Thoracic aorta (tissue), 2 donors: ENCODE measurements around the gene AOPEP. TPM values are rescaled to one million over a fixed set of nuclear protein-coding genes. Genes with fewer than 3 reads are reported as not detected.

Source experiments
- ATAC-seq: fragments of 150-250 bp; one replicate; pipeline ENCODE4 v1.8.0; 2017; ENCODE audit warnings: low read depth; ENCODE audit not compliant: insufficient number of reproducible peaks, low FRiP score
- DNase-seq: peaks from one replicate; pipeline ENCODE4 v3.0.0-alpha.2; 2020; ENCODE audit warnings: low spot score
- H3K27ac ChIP-seq, 2 donors: fragments of 200-600 bp; sonication (generic); 1 replicate in 1 of 2; 2 replicates in 1 of 2; pipeline ENCODE4 v1.5.1; 2016; ENCODE audit warnings: mild to moderate bottlenecking in 2 of 2, moderate library complexity in 2 of 2
- H3K27me3 ChIP-seq: fragments of 200-600 bp; sonication (generic); replicated peaks from 2 replicates; pipeline ENCODE4 v1.6.0; 2016; ENCODE audit warnings: mild to moderate bottlenecking; ENCODE audit not compliant: insufficient read depth
- H3K36me3 ChIP-seq: fragments of 200-600 bp; sonication (generic); one replicate; pipeline ENCODE4 v1.5.1; 2016
- H3K4me1 ChIP-seq, 2 donors: fragments of 200-600 bp; sonication (generic); 1 replicate in 1 of 2; 2 replicates in 1 of 2; pipeline versions ENCODE4 v1.5.1 to v1.6.0; 2016; ENCODE audit warnings: low read depth in 2 of 2, mild to moderate bottlenecking in 1 of 2; ENCODE audit not compliant: control insufficient read depth in 1 of 2
- H3K4me3 ChIP-seq: fragments of 200-600 bp; sonication (generic); 2 replicates; pipeline ENCODE4 v1.5.1; 2016; ENCODE audit warnings: mild to moderate bottlenecking
- H3K9me3 ChIP-seq: fragments of 200-600 bp; sonication (generic); 2 replicates; pipeline ENCODE4 v1.5.1; 2016
- total RNA-seq, 2 donors: library from RNA; depleted of rRNA; stranded (reverse); fragments of >200 nt; gene quantifications; one replicate each; pipeline versions ENCODE4 v1.1.0 to v1.2.3, GENCODE V29; 2016
- TF ChIP-seq, protein P1 (sequence below): fragments of 200-600 bp; sonication (generic); IDR thresholded peaks from one replicate; pipeline ENCODE4 v1.5.1; 2019; ENCODE audit warnings: antibody characterized with exemption

AOPEP gene
- total RNA-seq, 2 donors from 2014 or later = 494 to 668 TPM

DNA sequence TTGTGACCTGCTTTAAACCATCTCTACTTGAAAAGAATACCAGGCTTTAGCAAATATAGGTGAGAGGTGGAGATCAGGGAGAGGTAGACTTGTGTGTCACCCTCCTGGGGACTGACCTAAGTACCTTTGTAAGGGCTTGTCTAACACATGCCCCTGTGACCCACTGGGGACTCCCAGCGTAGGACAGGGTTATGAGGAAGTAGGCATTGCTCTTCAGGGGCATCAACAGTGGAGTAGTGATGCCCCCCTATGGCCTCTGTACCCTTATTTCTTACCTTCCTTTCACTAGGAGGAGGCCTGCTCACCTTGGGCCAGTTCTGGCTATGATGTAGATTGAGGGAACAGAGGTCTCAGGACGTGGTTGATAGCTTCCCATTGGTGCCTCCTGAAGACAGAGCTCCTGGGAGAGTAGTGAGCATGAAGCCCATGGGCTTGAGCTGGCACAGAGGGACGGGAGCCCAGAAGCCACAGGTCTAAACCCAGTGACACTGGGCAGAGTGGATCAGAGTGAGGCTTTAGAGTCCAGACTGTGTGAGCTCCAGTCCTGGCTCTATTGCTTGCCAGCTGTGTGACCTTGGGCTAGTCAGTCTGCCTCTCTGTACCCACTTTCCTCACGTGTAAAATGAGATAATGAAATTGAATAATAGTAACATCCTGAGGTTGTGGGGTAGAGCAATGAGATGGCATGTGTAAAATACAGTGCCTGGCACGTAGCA lies 191.7 kb downstream of the AOPEP start:
- TF ChIP-seq, protein P1, sequence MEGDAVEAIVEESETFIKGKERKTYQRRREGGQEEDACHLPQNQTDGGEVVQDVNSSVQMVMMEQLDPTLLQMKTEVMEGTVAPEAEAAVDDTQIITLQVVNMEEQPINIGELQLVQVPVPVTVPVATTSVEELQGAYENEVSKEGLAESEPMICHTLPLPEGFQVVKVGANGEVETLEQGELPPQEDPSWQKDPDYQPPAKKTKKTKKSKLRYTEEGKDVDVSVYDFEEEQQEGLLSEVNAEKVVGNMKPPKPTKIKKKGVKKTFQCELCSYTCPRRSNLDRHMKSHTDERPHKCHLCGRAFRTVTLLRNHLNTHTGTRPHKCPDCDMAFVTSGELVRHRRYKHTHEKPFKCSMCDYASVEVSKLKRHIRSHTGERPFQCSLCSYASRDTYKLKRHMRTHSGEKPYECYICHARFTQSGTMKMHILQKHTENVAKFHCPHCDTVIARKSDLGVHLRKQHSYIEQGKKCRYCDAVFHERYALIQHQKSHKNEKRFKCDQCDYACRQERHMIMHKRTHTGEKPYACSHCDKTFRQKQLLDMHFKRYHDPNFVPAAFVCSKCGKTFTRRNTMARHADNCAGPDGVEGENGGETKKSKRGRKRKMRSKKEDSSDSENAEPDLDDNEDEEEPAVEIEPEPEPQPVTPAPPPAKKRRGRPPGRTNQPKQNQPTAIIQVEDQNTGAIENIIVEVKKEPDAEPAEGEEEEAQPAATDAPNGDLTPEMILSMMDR = no peak
- H3K9me3 ChIP-seq = no peaks in the 10 kb centered on the region
- ATAC-seq = no peak
- H3K36me3 ChIP-seq = no peaks in the 10 kb centered on the region
- H3K4me3 ChIP-seq = no peak overlapping the region
- H3K4me1 ChIP-seq = peaks cover 37 to 84% of the 10 kb centered on the region in 2 donors
- no peaks in the 10 kb centered on the region for H3K27me3 ChIP-seq
- DNase-seq = no peak
- peak overlapping the region; percentile 95 to 99 for H3K27ac ChIP-seq

DNA sequence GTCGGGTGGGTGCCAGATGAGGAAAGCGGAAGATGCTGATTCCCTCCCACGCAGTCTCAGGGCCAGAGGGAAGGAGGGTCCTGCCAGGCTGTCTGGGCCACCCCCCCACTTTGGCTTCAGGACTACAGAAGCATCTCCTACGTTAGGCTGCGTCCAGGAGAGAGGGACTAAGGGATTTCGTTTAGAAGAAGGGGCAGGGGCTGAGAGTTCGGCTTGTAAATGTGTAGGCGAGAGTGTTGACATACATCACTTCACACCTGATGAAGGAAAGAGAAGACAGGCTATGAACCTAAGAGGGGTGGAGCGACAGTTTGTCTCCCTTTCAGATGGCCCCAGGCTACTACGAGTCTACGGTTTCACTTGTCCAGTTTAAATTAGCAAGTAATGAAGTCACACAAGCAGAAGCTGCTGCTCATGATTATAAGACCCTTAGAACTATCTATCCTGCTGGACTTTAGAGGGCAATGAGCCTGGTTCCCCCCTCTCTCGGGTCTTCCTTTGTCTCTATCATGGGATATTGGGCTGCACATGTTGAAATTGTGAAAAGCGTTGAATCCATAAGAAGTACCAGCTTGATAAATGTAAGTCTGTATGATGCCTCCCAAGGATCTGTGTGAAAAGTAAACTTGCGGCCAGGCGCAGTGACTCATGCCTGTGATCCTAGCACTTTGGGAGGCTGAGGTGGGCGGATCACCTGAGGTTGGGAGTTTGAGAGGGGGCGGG lies 193.0 kb downstream of the AOPEP start:
- Histone ChIP-seq H3K4me3 (peak overlapping the region; percentile 42), H3K27me3 (no peaks in the 10 kb centered on the region), H3K27ac (peak overlapping the region; percentile 95 to 99), H3K36me3 (no peaks in the 10 kb centered on the region), H3K4me1 (peaks cover 39 to 88% of the 10 kb centered on the region in 2 donors), H3K9me3 (no peaks in the 10 kb centered on the region)
- TF ChIP-seq, protein P1 = no peak
- no peak for DNase-seq
- ATAC-seq = no peak

DNA sequence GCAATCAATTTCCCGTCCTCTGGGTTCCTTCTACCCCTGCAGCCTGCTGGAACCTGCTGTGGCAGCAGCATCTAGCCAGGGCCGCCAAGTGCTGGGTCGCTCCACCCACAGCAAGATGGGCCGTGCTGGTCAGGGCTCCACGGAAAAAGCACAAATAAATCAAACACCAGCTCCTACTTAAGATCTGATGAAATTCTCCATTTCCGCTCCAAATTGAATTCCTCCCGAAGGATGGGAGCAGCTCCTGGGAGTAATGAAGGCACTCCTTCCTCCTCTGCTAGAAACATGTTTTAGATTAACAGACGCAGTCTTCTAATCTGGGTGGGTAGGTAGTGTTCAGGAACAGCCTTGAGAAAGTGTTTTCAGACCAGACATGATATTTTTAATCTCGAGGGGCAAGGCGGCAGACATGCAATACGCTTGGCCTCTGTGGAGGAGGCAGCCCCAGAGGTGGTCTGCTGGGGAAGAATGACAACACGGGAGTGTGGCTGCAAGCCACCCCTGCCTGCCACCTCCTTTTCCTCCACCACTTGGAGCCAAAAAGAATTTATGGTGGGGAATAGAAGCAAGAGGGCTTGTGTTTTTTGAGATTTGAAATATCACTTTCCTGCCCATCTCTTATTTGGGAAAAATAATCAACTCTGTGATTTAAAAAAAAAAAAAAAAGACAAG lies 194.1 kb downstream of the AOPEP start:
- TF ChIP-seq, protein P1 = no peak
- Histone ChIP-seq H3K4me3 (peak overlapping the region; percentile 42), H3K27ac (peak overlapping the region; percentile 95 to 99), H3K4me1 (peaks cover 36 to 80% of the 10 kb centered on the region in 2 donors), H3K27me3 (no peaks in the 10 kb centered on the region), H3K9me3 (no peaks in the 10 kb centered on the region), H3K36me3 (no peaks in the 10 kb centered on the region)
- no peak for DNase-seq
- peak; percentile 44 for ATAC-seq

DNA sequence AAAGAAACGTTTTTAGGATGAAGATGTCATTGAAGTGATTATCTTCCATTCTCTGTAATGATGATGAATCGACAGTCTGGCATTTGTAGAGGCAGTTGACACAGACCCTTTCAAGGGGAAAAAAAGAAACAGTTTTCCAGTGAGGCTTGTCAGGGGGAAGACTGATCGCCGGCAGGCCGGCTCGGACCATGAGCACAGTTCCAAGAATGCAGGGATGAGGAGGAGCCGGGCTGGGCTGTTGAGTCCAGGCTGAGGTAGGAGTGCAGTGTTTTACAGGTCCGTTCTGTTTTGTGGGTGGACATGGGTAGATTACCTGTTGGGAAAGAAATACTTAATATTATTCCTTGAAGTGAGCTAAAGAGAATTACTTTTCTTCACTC lies 194.6 kb downstream of the AOPEP start:
- peak overlapping the region; percentile 95 to 99 for H3K27ac ChIP-seq
- no peak overlapping the region for H3K4me3 ChIP-seq
- no peaks in the 10 kb centered on the region for H3K9me3 ChIP-seq
- H3K27me3 ChIP-seq = no peaks in the 10 kb centered on the region
- TF ChIP-seq, protein P1 = no peak
- no peaks in the 10 kb centered on the region for H3K36me3 ChIP-seq
- peaks cover 36 to 82% of the 10 kb centered on the region in 2 donors for H3K4me1 ChIP-seq
- peak; percentile 46 for ATAC-seq
- no peak for DNase-seq

DNA sequence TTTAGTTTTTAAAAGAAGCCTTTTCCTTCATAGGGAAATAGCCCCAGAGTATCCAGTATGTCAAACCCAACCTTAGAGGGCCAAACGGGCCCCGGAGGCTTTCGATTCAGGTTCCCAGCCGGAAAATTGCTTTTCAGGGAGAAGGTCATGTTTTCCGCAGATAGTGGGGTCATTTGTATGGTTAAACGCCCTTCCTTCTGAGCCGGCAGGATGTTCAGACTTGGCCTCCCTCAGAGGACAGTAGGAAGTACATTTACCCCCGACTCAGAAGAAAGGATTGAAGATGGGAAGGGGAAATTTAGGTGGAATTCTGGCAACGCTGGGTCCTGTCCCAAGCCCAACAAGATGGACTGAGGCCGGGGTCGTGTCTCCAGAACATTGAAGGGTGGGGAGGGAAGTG lies 195.2 kb downstream of the AOPEP start:
- Histone ChIP-seq H3K4me1 (peaks cover 36 to 88% of the 10 kb centered on the region in 2 donors), H3K4me3 (peak overlapping the region; percentile 31), H3K36me3 (no peaks in the 10 kb centered on the region), H3K27ac (peak overlapping the region; percentile 95 to 99), H3K27me3 (no peaks in the 10 kb centered on the region), H3K9me3 (no peaks in the 10 kb centered on the region)
- TF ChIP-seq, protein P1 = no peak
- ATAC-seq (no peak), DNase-seq (no peak)
